GM19468 (cell line): ENCODE results near the gene PINLYP.
"Not testable (repeated sequence)": the region's sequence is repeated elsewhere in the genome, so short reads cannot be mapped to it uniquely, and the experiment has no call there.

Source experiments
- ATAC-seq: cut with Tn5 transposase; IDR thresholded peaks from one replicate; pipeline ENCODE4 v1.9.1; 2021; ENCODE audit warnings: mild to moderate bottlenecking, moderate library complexity, moderate number of reproducible peaks; ENCODE audit not compliant: unreplicated experiment; ENCODE audit errors: extremely low read depth

Gene PINLYP

DNA sequence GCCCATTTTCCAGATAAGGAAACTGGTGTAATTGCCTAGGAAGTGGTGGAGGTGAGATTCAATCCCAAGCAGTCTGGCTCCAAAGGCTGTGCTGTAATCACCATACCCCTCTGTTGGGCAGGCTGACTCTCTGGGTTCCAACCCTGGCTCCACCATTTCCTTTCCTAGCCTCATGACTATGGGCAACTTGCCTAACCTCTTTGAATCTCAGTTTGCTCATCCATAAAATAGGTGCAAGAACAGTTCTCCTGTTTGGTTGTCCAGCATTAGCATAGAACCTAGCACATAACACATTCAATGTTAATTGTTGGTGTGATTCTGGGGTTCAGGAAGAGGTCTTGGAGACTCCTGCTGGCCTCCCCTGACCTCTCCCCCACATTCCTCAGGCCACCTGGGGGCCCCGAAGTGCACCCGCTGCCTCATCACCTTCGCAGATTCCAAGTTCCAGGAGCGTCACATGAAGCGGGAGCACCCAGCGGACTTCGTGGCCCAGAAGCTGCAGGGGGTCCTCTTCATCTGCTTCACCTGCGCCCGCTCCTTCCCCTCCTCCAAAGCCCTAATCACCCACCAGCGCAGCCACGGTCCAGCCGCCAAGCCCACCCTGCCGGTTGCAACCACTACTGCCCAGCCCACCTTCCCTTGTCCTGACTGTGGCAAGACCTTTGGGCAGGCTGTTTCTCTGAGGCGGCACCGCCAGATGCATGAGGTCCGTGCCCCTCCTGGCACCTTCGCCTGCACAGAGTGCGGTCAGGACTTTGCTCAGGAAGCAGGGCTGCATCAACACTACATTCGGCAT, 23.0 kb downstream of the PINLYP start:
- no peak for ATAC-seq

DNA sequence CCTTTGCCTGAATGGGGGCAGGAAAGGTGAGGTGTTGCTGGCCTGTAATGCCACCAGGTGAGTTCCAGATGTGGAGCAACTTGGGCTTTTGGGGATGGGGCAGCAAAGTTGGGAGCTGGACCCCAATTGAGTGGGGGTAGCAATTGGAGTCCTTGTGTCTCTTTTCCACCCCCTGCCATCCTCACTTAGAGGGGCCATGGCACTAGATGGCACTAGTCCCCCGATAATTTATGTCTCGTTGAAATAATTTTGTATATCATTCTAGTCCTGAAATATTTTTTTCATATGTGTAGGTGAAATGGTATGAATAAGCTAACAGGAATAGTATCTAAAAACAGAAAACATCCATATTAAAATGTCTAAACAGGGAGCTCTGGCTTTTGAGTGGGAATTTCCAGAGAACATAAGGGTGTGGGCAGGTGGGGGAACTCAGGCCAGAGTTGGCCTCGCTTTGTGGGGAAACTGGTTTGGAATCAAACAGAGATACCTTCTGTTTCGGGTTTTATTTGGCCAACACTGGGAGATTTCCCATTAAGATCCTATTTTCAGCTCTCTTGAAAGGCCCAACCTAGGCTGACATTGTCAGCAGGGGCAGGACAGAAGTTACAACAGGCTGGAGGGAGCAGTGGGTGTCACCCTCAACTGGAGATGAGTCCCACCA, 24.2 kb downstream of the PINLYP start:
- ATAC-seq: no peak

DNA sequence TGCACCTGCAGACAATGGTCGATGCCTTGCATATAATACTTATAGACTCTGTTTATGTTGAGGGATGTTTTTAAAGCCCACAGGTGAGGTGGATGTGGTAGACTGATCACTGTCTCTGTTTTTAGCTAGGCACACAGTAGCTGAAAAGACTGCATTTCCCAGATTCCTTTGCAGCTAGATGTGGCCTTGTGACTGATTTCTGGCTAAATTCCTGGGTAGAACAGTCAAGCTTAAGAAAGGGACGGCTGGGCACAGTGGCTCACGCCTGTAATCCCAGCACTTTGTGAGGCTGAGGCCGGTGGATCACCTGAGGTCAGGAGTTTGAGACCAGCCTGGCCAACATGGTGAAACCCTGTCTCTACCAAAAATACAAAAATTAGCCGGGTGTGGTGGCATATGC, 24.7 kb downstream of the PINLYP start:
- ATAC-seq: not testable (repeated sequence)

DNA sequence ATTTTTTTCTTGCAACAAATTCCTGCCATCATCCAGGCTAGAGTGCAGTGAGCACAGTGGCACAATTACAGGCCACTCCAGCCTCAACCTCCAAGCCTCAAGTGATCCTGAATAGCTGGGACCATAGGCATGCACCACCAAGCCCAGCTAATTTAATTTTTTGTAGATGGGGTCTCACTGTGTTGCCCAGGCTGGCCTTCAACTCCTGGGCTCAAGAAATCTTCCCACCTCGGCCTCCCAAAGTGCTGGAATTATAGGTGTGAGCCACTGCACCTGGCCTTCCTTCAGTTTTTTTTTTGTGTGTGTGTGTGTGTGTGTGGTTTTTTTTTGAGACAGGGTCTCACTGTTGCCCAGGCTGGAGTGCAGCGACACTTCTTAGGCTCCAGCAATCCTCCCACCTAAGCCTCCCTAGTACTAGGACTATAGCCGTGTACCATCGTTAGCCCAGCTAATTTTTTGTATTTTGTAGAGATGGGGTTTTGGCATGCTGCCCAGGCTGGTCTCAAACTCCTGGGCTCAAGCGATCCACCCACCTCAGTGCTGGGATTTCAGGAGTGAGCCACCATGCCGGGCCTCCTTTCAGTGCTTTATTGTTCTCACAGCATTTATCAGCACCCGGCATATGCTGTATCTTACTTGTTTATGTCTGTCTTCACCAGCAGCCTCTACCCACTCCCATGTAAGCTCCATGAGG, 30.4 kb downstream of the PINLYP start:
- ATAC-seq: no peak

DNA sequence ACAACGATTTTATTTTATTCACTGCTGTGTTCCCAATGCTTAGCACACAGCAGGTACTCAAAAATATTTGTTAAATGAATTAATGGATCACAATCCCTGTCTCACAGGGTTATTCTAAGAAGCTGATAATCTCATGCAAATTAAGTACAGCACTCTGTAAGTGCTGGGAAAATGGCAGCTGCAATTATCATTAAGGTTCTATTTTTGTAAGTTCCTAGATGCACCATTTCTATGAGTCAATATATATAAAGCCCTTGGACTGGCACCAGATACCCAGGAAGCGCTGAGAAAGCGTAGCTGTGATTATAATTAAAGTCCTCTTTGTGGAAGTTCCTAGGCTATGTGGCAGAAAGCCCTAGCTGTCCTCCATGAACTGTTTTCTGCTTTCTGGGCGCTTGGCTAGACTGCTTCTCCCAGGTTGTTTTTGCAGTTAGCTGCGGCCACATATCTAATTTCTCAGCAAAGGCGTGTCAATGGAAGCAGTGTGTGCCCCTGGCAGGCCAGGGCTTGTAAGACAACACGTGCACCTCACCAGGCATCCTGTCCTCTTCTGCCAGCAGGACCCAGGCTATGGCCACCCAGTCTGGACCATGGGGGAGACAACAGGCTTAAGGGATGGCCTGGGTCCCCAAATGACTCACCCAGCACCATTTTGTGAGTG, 31.1 kb downstream of the PINLYP start:
- ATAC-seq: no peak

DNA sequence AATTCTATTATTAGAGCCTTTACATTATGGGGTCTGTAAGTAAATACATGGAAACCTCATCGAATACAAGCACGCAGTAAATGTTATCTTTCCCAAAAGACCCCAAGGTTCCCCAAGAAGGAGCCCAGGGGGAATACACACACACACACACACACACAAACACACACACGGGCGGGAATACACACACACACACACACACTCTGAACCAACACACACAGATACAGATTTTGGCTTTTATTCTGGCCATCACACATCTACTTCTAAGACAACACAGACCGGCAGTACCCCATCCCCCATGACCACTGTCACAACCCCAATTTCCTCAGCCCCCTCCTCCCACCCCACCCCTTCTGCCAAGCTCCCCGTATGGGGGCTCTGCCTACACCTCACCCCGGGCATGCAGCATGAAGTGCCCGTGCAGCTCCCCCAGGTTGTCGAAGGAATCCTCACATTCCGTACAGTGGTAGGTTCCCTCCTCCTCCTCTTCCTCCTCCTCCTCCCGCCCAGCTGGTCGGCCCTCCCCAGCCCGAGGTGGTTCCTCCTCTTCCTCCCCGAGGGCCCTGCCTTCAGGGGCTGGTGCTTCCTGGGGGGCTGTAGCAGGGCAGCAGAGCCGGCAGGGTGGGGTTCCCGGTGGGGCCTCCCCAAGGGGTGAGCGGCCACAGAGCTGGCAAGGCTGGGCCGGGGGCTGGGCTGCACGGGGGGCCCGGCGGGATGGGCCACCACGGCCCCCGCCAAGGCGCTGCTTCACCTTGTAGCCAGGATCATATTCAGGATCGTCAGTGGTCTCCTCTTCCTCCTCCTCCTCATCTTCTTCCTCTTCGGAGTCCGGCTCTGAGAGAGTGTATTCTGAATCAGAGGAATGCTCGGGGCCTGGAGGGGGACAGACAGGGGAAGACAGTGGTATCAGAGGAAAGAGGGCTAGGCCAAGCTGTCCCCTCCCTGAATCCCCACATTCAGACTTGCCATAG, 31.9 kb downstream of the PINLYP start:
- no peak for ATAC-seq

DNA sequence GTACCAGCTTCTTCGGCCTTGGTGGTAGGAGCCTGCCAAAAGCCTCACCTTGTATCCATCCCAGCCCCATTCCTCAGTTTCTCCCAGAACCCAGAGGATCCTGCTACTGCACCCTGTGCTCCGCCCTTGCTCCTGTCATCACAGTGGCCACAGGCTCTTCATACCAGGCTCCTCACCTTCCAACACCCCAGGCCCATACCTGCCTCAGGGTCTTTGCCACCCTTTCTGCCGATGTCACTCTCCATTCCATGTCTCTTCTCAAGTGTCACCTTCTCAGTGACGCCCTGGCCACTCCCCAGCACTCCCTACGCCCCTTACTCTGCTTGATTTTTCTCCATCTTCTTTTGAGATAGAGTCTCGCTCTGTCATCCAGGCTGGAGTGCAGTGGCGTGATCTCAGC, 34.3 kb downstream of the PINLYP start:
- ATAC-seq: no peak

DNA sequence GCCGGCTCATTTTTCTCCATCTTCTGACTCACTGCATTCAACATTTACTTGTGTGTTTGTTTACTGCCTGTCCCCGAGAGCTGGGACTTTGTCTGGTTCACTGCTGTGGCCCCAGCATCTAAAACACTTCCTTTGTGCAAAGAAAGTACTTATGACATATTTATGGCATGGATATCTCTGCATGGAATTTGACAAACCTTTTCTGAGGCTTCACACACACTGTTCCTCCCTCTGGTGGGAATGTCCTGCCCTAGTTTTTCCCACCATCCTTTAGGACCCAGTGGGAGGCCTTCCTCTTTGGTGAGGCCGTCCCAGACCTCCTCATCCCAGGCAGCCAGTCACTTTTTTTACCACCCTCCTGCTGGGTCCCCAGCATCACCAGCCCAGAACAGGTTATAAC, 34.9 kb downstream of the PINLYP start:
- no peak for ATAC-seq

DNA sequence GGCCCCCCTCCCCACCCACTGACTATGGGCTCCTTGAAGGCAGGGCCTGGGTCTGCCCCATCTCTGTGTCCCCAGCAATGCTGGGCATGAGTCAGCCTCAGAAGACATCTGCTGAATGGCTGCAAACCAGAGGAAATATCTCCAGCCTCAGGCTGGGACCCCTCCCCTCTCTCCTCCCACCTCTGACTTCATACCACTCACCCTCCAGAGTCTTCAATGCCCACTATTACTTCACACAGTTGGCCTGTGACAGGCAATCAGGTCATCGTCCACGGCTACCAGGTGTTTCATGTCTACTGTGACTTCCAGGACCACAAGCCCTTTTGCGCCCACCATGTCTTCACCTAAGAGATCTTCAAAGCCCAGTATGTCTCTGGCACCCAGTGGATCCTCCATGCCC, 36.2 kb downstream of the PINLYP start, which contains the start of gene SRRM5:
Gene SRRM5 (plus strand): TSS at position 301 of the 400 bp plus-strand sequence. CDS start 34 bp downstream, at position 335.
- ATAC-seq: no peak

DNA sequence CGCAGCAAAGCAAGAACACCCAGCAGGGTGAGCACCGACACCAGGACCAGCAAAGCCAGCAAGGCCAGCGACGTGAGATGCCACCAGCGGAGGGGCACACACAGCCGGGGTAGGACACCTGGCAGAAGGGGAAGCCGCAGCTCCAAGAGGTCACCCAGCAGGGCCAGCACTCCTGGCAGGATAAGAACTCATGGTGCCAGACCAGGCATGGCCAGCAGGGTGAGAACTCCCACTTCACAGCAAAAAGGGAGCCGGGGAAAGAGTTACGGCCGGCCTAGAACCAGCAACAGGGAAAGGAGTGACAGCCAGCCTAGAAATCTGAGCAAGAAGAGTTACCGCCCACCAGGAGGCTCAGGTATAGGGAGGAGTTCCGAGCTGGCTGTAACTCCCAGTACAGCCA, 36.8 kb downstream of the PINLYP start:
- ATAC-seq: no peak

DNA sequence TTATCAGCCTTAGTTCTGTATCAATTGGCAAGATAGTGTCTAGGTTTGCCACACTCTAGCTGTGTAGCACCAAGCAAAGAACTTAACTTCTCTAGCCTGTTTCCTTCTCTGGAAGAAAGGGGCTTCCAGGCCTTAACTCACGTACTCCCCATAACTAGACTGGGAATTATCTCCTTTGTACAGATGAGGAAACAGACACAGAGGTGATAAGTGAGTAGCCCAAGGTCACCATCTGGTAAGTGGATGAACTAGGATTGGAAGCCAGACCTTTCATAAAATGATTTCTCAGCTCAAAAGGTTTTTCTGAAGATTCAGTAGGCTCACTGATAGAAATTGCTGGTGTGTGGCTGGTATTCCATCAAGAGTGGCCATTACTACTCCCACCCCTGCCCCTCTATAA, 40.7 kb downstream of the PINLYP start:
- no peak for ATAC-seq

DNA sequence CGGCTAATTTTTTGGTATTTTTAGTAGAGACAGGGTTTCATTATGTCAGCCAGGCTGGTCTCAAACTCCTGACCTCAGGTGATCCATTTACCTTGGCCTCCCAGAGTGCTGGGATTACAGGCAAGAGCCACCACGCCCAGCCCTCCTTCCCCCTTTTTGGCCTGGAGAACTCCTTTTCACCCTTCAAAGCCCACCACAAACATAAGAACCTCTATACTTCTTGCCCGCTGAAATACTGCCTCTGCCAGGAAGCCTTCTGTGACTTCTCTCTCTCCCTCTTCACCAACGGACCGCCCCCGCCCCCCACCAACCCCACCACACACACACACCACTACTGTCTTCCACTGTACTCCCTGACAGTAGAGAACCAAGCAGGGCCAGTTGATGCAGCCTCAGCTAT, 41.4 kb downstream of the PINLYP start:
- no peak for ATAC-seq

DNA sequence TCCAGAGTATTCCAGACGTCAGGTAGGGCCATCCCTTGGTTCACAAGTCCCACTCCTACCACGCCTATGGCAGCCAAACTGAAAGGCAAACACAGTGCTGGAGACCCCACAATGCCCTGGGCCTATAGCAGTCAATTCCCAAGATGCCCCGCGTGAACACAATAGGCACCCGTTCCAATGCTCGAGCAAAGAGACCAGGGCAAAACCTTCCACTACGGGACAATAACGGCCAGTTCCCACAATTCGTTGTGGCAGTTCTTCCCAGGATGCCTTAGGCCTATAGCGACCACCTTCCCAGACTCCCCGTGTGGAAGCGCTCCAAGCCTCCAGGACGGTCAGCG, 43.3 kb downstream of the PINLYP start:
- no peak for ATAC-seq

DNA sequence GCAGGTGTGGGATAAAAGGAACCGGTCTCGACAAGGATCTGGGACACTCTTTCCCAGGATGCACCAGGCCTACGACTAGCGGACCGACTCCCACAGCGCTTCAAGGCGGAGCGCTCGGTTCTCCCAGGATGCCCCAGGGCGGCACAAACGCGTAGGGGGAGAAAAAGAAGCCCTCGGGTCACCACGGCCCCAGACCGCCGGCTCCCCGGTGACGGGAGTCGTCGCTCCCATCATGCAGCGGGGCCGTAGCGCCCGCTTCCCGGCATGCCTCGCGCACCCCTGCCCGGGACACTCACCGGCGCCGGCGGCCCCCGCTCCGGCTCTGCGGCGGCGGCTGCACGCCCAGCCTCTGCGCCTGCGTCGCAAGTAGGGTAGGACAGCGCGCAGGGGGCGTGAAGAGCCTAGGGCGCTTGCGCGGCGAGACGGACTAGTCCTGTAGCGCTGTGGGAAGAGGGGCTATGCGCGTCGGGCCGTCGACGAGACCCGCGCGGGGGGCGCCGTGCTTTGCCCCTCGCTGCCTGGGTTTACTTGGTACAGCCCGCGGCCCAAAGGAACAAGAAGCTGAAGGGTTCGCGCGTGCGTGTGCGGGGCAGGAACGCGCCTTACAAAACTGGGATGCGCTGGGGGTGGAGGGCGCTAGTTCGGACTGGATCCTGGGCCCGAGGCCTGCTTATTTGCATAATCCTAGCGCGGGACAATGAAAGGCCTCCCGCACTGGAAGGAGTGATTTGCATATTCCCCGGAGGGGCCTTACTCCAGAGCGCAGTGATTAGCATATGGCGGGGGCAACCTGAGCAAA, 43.9 kb downstream of the PINLYP start, which contains the start of gene ZNF428:
Gene ZNF428 (minus strand): TSS at position 368 of the 799 bp plus-strand sequence. CDS start 5,325 bp downstream, outside the sequence.
- ATAC-seq: peak; percentile 77

DNA sequence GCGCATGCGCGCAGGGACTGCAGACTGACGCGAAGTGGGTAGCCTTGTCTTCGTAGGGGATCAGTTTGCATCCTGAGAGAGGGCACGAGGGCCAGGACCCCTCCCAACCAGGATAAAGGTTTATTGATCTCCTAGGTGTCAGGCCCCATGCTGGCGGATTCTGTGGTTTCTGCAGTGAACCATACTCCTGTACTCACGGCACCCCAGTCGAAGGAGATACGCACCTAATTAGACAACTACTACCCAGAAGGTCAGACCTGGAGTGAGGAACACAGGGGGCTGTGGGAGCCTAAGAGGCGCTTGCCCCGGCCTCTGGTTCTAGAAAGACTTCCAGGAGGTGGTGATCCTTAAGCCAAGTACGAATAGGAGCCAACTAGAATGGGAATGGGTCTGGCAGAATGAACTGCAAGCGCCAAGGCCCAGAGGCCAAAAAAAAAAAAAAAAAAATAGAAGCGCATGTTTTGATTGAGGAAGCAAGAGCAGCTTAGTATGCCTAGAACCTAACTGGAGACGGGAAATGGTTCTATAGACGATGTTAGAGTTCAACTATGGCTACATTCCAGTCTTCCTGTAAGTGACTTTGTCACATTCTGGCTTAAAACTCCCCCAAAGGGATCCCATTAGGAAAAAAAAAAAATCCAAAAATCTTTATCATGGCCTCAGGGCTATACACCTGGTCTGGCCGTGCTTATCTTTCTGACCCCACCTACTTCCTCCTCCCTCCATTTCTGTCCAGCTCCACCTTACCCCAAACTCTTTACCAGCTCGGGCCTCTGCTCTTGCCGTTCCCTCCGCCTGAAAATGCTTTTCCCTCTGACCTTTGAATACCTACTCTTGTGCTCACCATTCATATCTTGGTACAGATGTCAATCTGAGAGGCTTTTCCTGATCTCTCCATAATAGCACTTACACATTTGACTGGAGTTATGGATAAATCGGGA, 44.7 kb downstream of the PINLYP start:
- ATAC-seq: no peak

DNA sequence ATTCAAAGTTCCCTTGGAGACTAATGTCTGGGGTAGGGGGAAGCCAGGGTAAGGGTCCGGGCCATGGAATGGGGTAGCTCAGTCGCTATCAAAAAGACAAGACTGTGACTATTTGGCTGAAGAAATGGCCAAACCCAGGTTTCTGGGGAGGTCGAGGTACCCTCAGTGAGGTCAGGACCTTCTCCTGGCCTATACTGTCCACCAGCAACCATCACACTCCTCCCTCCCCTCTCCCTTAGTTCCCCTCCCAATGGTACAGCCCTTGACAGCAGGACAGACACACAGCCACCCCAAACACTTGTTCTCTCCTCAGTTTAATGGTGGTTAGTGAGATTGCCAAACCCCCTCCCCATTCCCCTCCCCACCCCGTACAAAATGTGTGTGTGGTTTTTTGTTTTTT, 46.5 kb downstream of the PINLYP start:
- no peak for ATAC-seq

DNA sequence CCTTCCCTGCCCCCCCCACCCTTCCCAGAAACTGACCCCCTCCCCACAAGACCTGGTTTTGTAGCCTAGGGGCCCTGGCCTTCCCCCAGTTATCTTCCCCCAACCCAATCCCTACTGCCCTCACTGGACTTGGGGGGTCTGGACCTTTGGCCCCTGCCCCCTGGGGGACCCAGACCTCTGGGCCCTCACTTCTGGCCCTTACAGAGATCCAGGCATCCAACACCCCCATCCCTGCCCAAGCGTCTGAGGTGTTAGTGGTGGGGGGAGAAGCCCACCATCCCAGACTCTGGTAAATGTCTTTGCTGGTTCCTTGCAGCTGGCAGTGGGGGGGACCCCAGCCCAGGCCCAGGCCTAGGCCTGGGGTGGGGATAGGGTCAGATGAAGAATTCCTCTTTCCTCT, 47.4 kb downstream of the PINLYP start:
- ATAC-seq: no peak
